ENCODE results near the gene SYNPO2.
"Not testable (repeated sequence)": the region's sequence is repeated elsewhere in the genome, so short reads cannot be mapped to it uniquely, and the experiment has no call there.

SYNPO2 gene

DNA sequence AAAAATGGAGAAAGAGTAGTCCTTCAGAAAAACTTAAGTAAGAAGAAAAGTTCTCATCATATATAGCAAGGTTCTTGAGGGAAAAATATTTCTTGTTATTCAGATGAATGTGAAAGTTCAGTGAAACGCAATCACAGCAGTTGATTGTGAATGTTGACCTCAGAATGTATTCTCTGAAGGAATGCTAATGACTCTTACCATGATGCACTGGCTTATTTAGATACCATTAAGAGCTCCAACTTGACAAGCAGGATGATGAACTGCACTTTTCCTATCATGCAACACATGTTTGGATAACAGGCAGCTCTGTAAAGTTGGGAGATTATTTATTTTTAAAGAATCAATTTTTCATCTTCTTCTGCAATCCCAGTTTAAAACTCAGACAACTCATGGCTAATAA is 131.5 kb downstream of the SYNPO2 start:
- TF ChIP-seq, protein P1, sequence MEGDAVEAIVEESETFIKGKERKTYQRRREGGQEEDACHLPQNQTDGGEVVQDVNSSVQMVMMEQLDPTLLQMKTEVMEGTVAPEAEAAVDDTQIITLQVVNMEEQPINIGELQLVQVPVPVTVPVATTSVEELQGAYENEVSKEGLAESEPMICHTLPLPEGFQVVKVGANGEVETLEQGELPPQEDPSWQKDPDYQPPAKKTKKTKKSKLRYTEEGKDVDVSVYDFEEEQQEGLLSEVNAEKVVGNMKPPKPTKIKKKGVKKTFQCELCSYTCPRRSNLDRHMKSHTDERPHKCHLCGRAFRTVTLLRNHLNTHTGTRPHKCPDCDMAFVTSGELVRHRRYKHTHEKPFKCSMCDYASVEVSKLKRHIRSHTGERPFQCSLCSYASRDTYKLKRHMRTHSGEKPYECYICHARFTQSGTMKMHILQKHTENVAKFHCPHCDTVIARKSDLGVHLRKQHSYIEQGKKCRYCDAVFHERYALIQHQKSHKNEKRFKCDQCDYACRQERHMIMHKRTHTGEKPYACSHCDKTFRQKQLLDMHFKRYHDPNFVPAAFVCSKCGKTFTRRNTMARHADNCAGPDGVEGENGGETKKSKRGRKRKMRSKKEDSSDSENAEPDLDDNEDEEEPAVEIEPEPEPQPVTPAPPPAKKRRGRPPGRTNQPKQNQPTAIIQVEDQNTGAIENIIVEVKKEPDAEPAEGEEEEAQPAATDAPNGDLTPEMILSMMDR (IDR thresholded peaks at IDR 0.05; ENCODE audit: low read depth, low read length) = no peak
- no peak for TF ChIP-seq MAX (IDR thresholded peaks at IDR 0.05; ENCODE audit: low read depth, low read length)
- TF ChIP-seq MYC (IDR thresholded peaks at IDR 0.05; ENCODE audit: low read depth, low read length) = no peak
- no peak for TF ChIP-seq POLR2A (IDR thresholded peaks at IDR 0.05; ENCODE audit: extremely low read depth, insufficient read length)
- H3K4me3 ChIP-seq (ENCODE audit: low read depth, low read length) = no peak overlapping the region
- no peak for DNase-seq (ENCODE audit: low read depth)

- H3K4me3 ChIP-seq (ENCODE audit: low read depth, low read length); DNase-seq (ENCODE audit: low read depth): not testable (repeated sequence)
Observed at GRCh38 chr4:119022520-119022919, 133.9 kb downstream of the SYNPO2 start.

- no peak for DNase-seq (ENCODE audit: low read depth)
- no peak overlapping the region for H3K4me3 ChIP-seq (ENCODE audit: low read depth, low read length)
- TF ChIP-seq MAX (IDR thresholded peaks at IDR 0.05; ENCODE audit: low read depth, low read length) (no peak), POLR2A (IDR thresholded peaks at IDR 0.05; ENCODE audit: extremely low read depth, insufficient read length) (no peak), MYC (IDR thresholded peaks at IDR 0.05; ENCODE audit: low read depth, low read length) (no peak)
- TF ChIP-seq, protein P1 (IDR thresholded peaks at IDR 0.05; ENCODE audit: low read depth, low read length) = no peak
Observed at GRCh38 chr4:119024102-119024501, 135.4 kb downstream of the SYNPO2 start.

GRCh38 chr4:119025420-119025819 is 136.8 kb downstream of the SYNPO2 start:
- peak overlapping the region; percentile 56 for H3K4me3 ChIP-seq (ENCODE audit: low read depth, low read length)
- peak; percentile 72 for DNase-seq (ENCODE audit: low read depth)
- TF ChIP-seq, protein P1 (IDR thresholded peaks at IDR 0.05; ENCODE audit: low read depth, low read length) = no peak
- TF ChIP-seq MYC (IDR thresholded peaks at IDR 0.05; ENCODE audit: low read depth, low read length) (no peak), POLR2A (IDR thresholded peaks at IDR 0.05; ENCODE audit: extremely low read depth, insufficient read length) (no peak), MAX (IDR thresholded peaks at IDR 0.05; ENCODE audit: low read depth, low read length) (no peak)

GRCh38 chr4:119025916-119026661 is 137.4 kb downstream of the SYNPO2 start:
- H3K4me3 ChIP-seq (ENCODE audit: low read depth, low read length) = peak overlapping the region; percentile 56
- DNase-seq (ENCODE audit: low read depth) = peak; percentile 83
- TF ChIP-seq MYC (IDR thresholded peaks at IDR 0.05; ENCODE audit: low read depth, low read length) = no peak
- TF ChIP-seq MAX (IDR thresholded peaks at IDR 0.05; ENCODE audit: low read depth, low read length) = no peak
- TF ChIP-seq POLR2A (IDR thresholded peaks at IDR 0.05; ENCODE audit: extremely low read depth, insufficient read length) = no peak
- TF ChIP-seq, protein P1 (IDR thresholded peaks at IDR 0.05; ENCODE audit: low read depth, low read length) = no peak

DNA sequence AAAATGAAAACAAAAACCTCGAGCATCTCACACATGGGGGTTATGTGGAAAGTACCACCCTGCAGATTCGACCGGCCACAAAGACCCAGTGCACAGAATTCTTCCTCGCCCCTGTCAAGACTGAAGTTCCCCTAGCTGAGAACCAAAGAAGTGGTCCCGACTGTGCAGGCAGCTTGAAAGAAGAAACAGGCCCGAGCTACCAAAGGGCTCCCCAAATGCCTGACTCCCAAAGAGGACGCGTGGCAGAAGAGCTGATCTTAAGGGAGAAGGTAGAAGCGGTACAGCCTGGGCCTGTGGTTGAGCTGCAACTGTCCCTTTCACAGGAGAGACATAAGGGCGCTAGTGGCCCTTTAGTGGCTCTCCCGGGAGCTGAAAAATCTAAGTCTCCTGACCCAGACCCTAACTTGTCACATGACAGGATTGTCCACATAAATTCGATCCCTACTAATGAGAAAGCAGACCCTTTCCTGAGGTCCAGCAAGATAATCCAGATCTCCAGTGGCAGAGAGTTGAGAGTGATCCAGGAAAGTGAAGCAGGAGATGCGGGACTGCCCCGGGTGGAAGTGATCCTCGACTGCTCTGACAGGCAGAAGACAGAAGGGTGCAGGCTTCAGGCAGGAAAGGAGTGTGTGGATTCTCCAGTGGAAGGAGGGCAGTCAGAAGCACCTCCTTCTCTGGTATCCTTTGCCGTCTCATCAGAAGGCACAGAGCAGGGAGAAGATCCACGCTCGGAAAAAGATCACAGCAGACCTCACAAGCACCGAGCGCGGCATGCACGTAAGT is 138.2 kb downstream of the SYNPO2 start:
- no peak overlapping the region for H3K4me3 ChIP-seq (ENCODE audit: low read depth, low read length)
- TF ChIP-seq MYC (IDR thresholded peaks at IDR 0.05; ENCODE audit: low read depth, low read length) (no peak), POLR2A (IDR thresholded peaks at IDR 0.05; ENCODE audit: extremely low read depth, insufficient read length) (no peak), MAX (IDR thresholded peaks at IDR 0.05; ENCODE audit: low read depth, low read length) (no peak)
- TF ChIP-seq, protein P1 (IDR thresholded peaks at IDR 0.05; ENCODE audit: low read depth, low read length) = no peak
- DNase-seq (ENCODE audit: low read depth) = peak; percentile 10

All from NB4 (cell line).